Measurements from ENCODE around the gene MIA3. TPM values are rescaled to one million over a fixed set of nuclear protein-coding genes. Genes with fewer than 3 reads are reported as not detected.

Gene MIA3
- total and polyA plus RNA-seq, 9 of the 15 experiments (the other 6 are each of a cell fraction or from before 2014, with no cell fraction given) = 21.6 to 89.4 (median 40.8) TPM

- TF ChIP-seq MLLT1 (IDR thresholded peaks at IDR 0.05) = peak in 1 of 2 experiments; percentile 100; a peak in 2 of 4 replicates
- no peak for TF ChIP-seq ATF6 (CRISPR knock-in tag; IDR thresholded peaks at IDR 0.05)
- peak; percentile 100 for TF ChIP-seq BHLHE40 (IDR thresholded peaks at IDR 0.05; ENCODE audit: low read length)
- TF ChIP-seq SIRT6 (IDR thresholded peaks at IDR 0.05; ENCODE audit: low read depth, low read length) = no peak
- TF ChIP-seq ZNF354B (CRISPR knock-in tag; IDR thresholded peaks at IDR 0.05) = no peak
- TF ChIP-seq SNRNP70 (optimal IDR thresholded peaks at IDR 0.05; ENCODE audit: low read depth, low read length) = no peak
- TF ChIP-seq NFE2 (IDR thresholded peaks at IDR 0.05; ENCODE audit: low read depth) = no peak
- no peak for TF ChIP-seq ZNF3 (CRISPR knock-in tag; IDR thresholded peaks at IDR 0.05)
- TF ChIP-seq TCF15 (CRISPR knock-in tag; IDR thresholded peaks at IDR 0.05) = no peak
- peak; percentile 69; the same call in 1 of the 2 replicates for TF ChIP-seq LEF1 (IDR thresholded peaks at IDR 0.05)
- TF ChIP-seq POLR2B (IDR thresholded peaks at IDR 0.05; ENCODE audit: low read depth, partially characterized antibody) = peak; percentile 73
- no peak for TF ChIP-seq WHSC1 (IDR thresholded peaks at IDR 0.05; ENCODE audit: low read length)
- TF ChIP-seq ZNF561 (CRISPR knock-in tag; conservative IDR thresholded peaks at IDR 0.05) = no peak
- TF ChIP-seq MAZ (CRISPR knock-in tag; conservative IDR thresholded peaks at IDR 0.05 in 1 of 2, IDR thresholded peaks at IDR 0.05 in 1 of 2) = peak; percentile 10 to 20; a peak in 3 of 4 replicates
- peak; percentile 67 for TF ChIP-seq NCOA4 (IDR thresholded peaks at IDR 0.05; ENCODE audit: partially characterized antibody)
- TF ChIP-seq ILF3 (IDR thresholded peaks at IDR 0.05; ENCODE audit: borderline replicate concordance) = no peak
- peak; percentile 80 for TF ChIP-seq ETV1 (tag; conservative IDR thresholded peaks at IDR 0.05; ENCODE audit: low read depth)
- no peak for TF ChIP-seq ZNF740 (CRISPR knock-in tag; IDR thresholded peaks at IDR 0.05)
- TF ChIP-seq ZNF740 (tag; IDR thresholded peaks at IDR 0.05) = no peak; a peak in 1 of 4 replicates
- TF ChIP-seq ZSCAN32 (CRISPR knock-in tag; IDR thresholded peaks at IDR 0.05) = no peak
- no peak for TF ChIP-seq MTA3 (IDR thresholded peaks at IDR 0.05; ENCODE audit: borderline replicate concordance)
Measured at GRCh38 chr1:222713091-222713961, 95.4 kb downstream of the MIA3 start (continued).
